SK-N-SH treated with all-trans-retinoic acid at 6 μM for 48 hours (cell line): ENCODE data around the gene AUTS2.

Experiments used
- ARNTL ChIP-seq: fragments of 450-650 bp; formaldehyde crosslinking; IDR thresholded peaks from 2 replicates; pipeline ENCODE4 v1.5.0; 2020; ENCODE audit warnings: low read depth, mild to moderate bottlenecking, moderate library complexity, borderline replicate concordance
- CREB5 ChIP-seq: fragments of 250-450 bp; sonication (Bioruptor Pico); IDR thresholded peaks from 2 replicates; pipeline ENCODE4 v1.5.1; 2020; ENCODE audit warnings: low read depth, mild to moderate bottlenecking, moderate library complexity
- ISL1 ChIP-seq: fragments of 250-450 bp; sonication (Bioruptor Pico); IDR thresholded peaks from 2 replicates; pipeline ENCODE4 v2.1.2; 2022; ENCODE audit warnings: mild to moderate bottlenecking, moderate library complexity
- TOX ChIP-seq: fragments of 250-450 bp; sonication (Bioruptor Pico); IDR thresholded peaks from 2 replicates; pipeline ENCODE4 v1.8.0; 2021; ENCODE audit warnings: mild to moderate bottlenecking, moderate library complexity, borderline replicate concordance
- ZNF8 ChIP-seq: fragments of 450-650 bp; formaldehyde crosslinking; IDR thresholded peaks from 2 replicates; pipeline ENCODE4 v1.5.0; 2020; ENCODE audit warnings: mild to moderate bottlenecking, moderate library complexity

- no peak for TF ChIP-seq ISL1 (CRISPR knock-in tag)
- no peak for TF ChIP-seq TOX (CRISPR knock-in tag)
- no peak for TF ChIP-seq CREB5 (CRISPR knock-in tag)
- TF ChIP-seq ZNF8 = no peak
- TF ChIP-seq ARNTL (CRISPR knock-in tag) = no peak
Observed at GRCh38 chr7:70676243-70676642, 1078.0 kb downstream of the AUTS2 start.
